HepG2 (cell line): ENCODE results near the gene WIZ. TPM values are rescaled to one million over a fixed set of nuclear protein-coding genes. Genes with fewer than 3 reads are reported as not detected.

Source experiments
- ATAC-seq: fragments of 200-7000 bp; cut with Tn5 transposase; 3 replicates; pipeline ENCODE4 v1.9.1; 2020; ENCODE audit warnings: mild to moderate bottlenecking, moderate library complexity
- BruUV-seq: library from RNA; stranded (reverse); fragments of 400-500 nt; replicated peaks from 2 replicates; lab custom pipeline; 2021; lab: Mats Ljungman, UMichigan
- CTCF ChIA-PET: fragments of 300-600 bp; formaldehyde crosslinking; extraction: SDS; loops from one replicate; lab custom pipeline; 2021; ENCODE audit warnings: low total read pairs, inconsistent platforms, low intra/inter-chr PET ratio; lab: Yijun Ruan, JAX
- POLR2A ChIA-PET: fragments of 350-600 bp; sonication (Branson Sonifier 250); formaldehyde crosslinking; loops from one replicate; lab custom pipeline; 2020; ENCODE audit warnings: antibody characterized with exemption, inconsistent platforms; lab: Yijun Ruan, JAX
- DNase-seq: peaks from one replicate; pipeline ENCODE4 v3.0.0-alpha.2; 2015; ENCODE audit warnings: low spot score
- FAIRE-seq: peaks from 3 replicates; lab custom pipeline; 2011; peaks lifted over from hg19 to GRCh38; lab: Jason Lieb, UNC
- H2AFZ ChIP-seq: one replicate; pipeline ENCODE4 v1.6.1; 2011; ENCODE audit warnings: low read length, inconsistent platforms
- H3K27ac ChIP-seq: fragments of 300-600 bp; 3 replicates; pipeline ENCODE4 v1.8.0; 2011; ENCODE audit warnings: mixed run types, mild to moderate bottlenecking, mixed read lengths, low read length, inconsistent platforms; ENCODE audit not compliant: insufficient read depth; ENCODE audit errors: extremely low read length
- H3K27me3 ChIP-seq, 2 experiments: fragments of 200-600 bp in 1 of 2; 2 replicates in 1 of 2; 3 replicates in 1 of 2; pipeline versions ENCODE4 v1.6.0 to v1.8.0; 2011; ENCODE audit warnings: low read length in 2 of 2, mild to moderate bottlenecking in 2 of 2, moderate library complexity in 2 of 2, inconsistent platforms in 1 of 2; ENCODE audit not compliant: insufficient read depth in 2 of 2, control insufficient read depth in 1 of 2
- H3K36me3 ChIP-seq, 2 experiments: fragments of 200-600 bp in 1 of 2; replicated peaks in 1 of 2; 2 replicates in 1 of 2; 3 replicates in 1 of 2; pipeline versions ENCODE4 v1.5.1 to v1.8.0; 2011; ENCODE audit warnings: low read length in 2 of 2, inconsistent platforms in 1 of 2; ENCODE audit not compliant: insufficient read depth in 2 of 2, control insufficient read depth in 1 of 2
- H3K4me1 ChIP-seq: 2 replicates; pipeline ENCODE4 v1.5.1; 2012; ENCODE audit warnings: low read length, inconsistent platforms; ENCODE audit not compliant: insufficient read depth
- H3K4me2 ChIP-seq: 2 replicates; pipeline ENCODE4 v1.6.0; 2011; ENCODE audit warnings: low read depth, low read length, inconsistent platforms
- H3K4me3 ChIP-seq, 3 experiments: fragments of 200-600 bp in 1 of 3; sonication (generic), shearing (Covaris generic) in 1 of 3; replicated peaks in 1 of 3; 2 replicates each; pipeline ENCODE4 v1.5.1; 2011 to 2016; ENCODE audit warnings: low read length in 3 of 3, inconsistent platforms in 2 of 3, low read depth in 2 of 3, mild to moderate bottlenecking in 2 of 3, control low read depth in 1 of 3, mixed read lengths in 1 of 3; ENCODE audit not compliant: insufficient read depth in 1 of 3
- H3K79me2 ChIP-seq: one replicate; pipeline ENCODE4 v1.6.1; 2011; ENCODE audit warnings: low read length, inconsistent platforms; ENCODE audit not compliant: insufficient read depth
- H3K9ac ChIP-seq: 2 replicates; pipeline ENCODE4 v1.6.0; 2011; ENCODE audit warnings: mild to moderate bottlenecking, low read depth, low read length, inconsistent platforms; ENCODE audit not compliant: insufficient read depth
- H3K9me3 ChIP-seq: 2 replicates; pipeline ENCODE4 v1.5.1; 2012; ENCODE audit warnings: mild to moderate bottlenecking, low read length
- H4K20me1 ChIP-seq: 2 replicates; pipeline ENCODE4 v1.6.0; 2011; ENCODE audit warnings: inconsistent platforms, mild to moderate bottlenecking, low read length, moderate library complexity; ENCODE audit not compliant: insufficient read depth
- GABPA ChIP-seq, 2 experiments: IDR thresholded peaks; 2 replicates each; pipeline ENCODE4 v1.6.1; 2011 to 2016; ENCODE audit warnings: low read depth in 2 of 2, low read length in 1 of 2, missing biosample characterization in 1 of 2, missing genetic modification characterization in 1 of 2
- PCBP1 ChIP-seq: fragments of 200-400 bp; formaldehyde crosslinking; IDR thresholded peaks from 2 replicates; pipeline ENCODE4 v1.6.1; 2017; ENCODE audit warnings: mild to moderate bottlenecking, low read depth, low read length, borderline replicate concordance
- RFXANK ChIP-seq: IDR thresholded peaks from 2 replicates; pipeline ENCODE4 v1.6.1; 2016
- ZFP1 ChIP-seq: IDR thresholded peaks from 2 replicates; pipeline ENCODE4 v1.6.1; 2016
- ZNF30 ChIP-seq: sonication (generic); formaldehyde crosslinking; IDR thresholded peaks from 2 replicates; pipeline ENCODE4 v1.5.0; 2020; ENCODE audit warnings: mild to moderate bottlenecking, missing genetic modification reagents
- ZNF33A ChIP-seq: sonication (generic); formaldehyde crosslinking; IDR thresholded peaks from 2 replicates; pipeline ENCODE4 v1.5.1; 2020; ENCODE audit warnings: missing genetic modification reagents, mild to moderate bottlenecking, moderate library complexity, borderline replicate concordance
- ZNF530 ChIP-seq: sonication (generic); formaldehyde crosslinking; IDR thresholded peaks from 2 replicates; pipeline ENCODE4 v1.5.0; 2020; ENCODE audit warnings: low read depth, mild to moderate bottlenecking, missing genetic modification reagents
- ZNF766 ChIP-seq: sonication (generic); formaldehyde crosslinking; IDR thresholded peaks from 2 replicates; pipeline ENCODE4 v1.5.0; 2020; ENCODE audit warnings: missing genetic modification reagents, borderline replicate concordance
- WGBS: methylation state at CpG from one replicate; pipeline ENCODE4 v1.1.6; 2017; ENCODE audit warnings: low lambda C conversion rate; 5-methylcytosine and 5-hydroxymethylcytosine counted together
- in situ Hi-C: cut with HindIII; loops from 2 replicates; pipeline ENCODE4 v1.10.0; 2017; ENCODE audit warnings: low pct_unique_long_range_greater_than_20kb; ENCODE audit not compliant: extremely low pct_ligation_motif_present
- intact Hi-C: fragments of 100-400 bp; cut with micrococcal nuclease; formaldehyde crosslinking; loops from one replicate; pipeline ENCODE4 v1.10.0; 2022; ENCODE audit not compliant: unreplicated experiment
- polyA plus RNA-seq, 8 experiments: library from polyadenylated mRNA; depleted of rRNA in 3 of 8; stranded (reverse) in 7 of 8; unstranded in 1 of 8; fragments of >200 nt; fragmentation: Illumina TruSeq in 4 of 8; extraction: Trizol in 4 of 8; gene quantifications; 2 replicates each; pipeline versions ENCODE4 v1.2.1 to v1.2.3, GENCODE V29; 2011 to 2016; ENCODE audit warnings: low read depth in 4 of 8, missing spikeins in 1 of 8, mixed read lengths in 1 of 8; ENCODE audit not compliant: insufficient read depth in 1 of 8
- total RNA-seq, 5 experiments: library from RNA; depleted of rRNA; stranded (reverse); fragments of >200 nt; fragmentation: Illumina TruSeq; extraction: Trizol; gene quantifications; 2 replicates each; pipeline ENCODE4 v1.2.3, GENCODE V29; 2016; ENCODE audit warnings: low read depth in 1 of 5
- TF ChIP-seq, protein P1 (sequence below): sonication (generic); formaldehyde crosslinking; IDR thresholded peaks from 2 replicates; pipeline ENCODE4 v1.5.0; 2020; ENCODE audit warnings: missing genetic modification reagents

The WIZ gene
- total and polyA plus RNA-seq, 2 of the 13 experiments (the other 11 are each of a cell fraction or from before 2014, with no cell fraction given): 4.7 to 4.8 TPM

DNA sequence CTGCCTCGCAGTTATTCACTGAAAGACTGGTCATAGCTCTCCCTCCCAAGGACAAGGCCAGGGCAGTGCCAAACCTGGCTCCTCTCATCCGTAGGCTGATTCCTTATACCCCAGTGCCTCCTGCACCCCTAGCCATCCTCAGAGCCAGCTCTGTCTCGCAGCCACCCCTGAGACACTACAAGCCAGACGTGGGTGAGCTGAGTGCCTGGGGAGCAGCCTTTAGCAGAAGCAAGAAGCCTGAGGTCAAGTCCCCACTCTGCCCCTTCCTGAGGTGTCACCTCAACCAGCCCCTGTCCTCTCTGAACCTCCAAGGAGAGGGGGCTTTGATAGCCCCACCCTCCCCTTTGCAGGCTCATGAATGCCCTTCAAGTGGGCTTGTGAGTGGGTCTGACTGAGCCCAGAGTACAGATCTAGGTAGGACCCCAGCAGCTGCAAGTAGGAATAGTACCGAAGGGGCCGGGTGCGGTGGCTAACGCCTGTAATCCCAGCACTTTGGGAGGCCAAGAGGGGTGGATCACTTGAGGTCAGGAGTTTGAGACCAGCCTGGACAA, 16.2 kb downstream of the WIZ start:
- no TSS peak for BruUV-seq
- in situ Hi-C loops (no loop called here), intact Hi-C loops (loop anchor here (5.0 kb wide), 1 partner anchor 124 kb away; no protein-coding TSS in a partner anchor)
- ATAC-seq: no peak
- TF ChIP-seq RFXANK (no peak), ZFP1 (no peak), ZNF766 (CRISPR knock-in tag) (no peak), ZNF30 (CRISPR knock-in tag) (no peak), ZNF530 (no peak), ZNF33A (CRISPR knock-in tag) (no peak), PCBP1 (no peak), GABPA (IDR thresholded peaks at IDR 0.05; ENCODE audit: low read depth, low read length) (no peak), GABPA (CRISPR knock-in tag; IDR thresholded peaks at IDR 0.05; ENCODE audit: low read depth) (no peak)
- TF ChIP-seq, protein P1, sequence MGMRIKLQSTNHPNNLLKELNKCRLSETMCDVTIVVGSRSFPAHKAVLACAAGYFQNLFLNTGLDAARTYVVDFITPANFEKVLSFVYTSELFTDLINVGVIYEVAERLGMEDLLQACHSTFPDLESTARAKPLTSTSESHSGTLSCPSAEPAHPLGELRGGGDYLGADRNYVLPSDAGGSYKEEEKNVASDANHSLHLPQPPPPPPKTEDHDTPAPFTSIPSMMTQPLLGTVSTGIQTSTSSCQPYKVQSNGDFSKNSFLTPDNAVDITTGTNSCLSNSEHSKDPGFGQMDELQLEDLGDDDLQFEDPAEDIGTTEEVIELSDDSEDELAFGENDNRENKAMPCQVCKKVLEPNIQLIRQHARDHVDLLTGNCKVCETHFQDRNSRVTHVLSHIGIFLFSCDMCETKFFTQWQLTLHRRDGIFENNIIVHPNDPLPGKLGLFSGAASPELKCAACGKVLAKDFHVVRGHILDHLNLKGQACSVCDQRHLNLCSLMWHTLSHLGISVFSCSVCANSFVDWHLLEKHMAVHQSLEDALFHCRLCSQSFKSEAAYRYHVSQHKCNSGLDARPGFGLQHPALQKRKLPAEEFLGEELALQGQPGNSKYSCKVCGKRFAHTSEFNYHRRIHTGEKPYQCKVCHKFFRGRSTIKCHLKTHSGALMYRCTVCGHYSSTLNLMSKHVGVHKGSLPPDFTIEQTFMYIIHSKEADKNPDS: no peak
- POLR2A ChIA-PET: interaction anchor here (1.4 to 2.4 kb wide), 4 partner anchors 15 to 118 kb away, joined by 3 to 34 read pairs (median 6); partner anchors contain the start of genes AKAP8 and AKAP8L
- Histone ChIP-seq H3K9ac (peak overlapping the region; percentile 77; the same call in 1 of the 2 replicates), H3K27ac (no peak overlapping the region), H3K9me3 (no peaks in the 10 kb centered on the region), H3K4me1 (peaks cover 46% of the 10 kb centered on the region), H4K20me1 (no peaks in the 10 kb centered on the region), H3K79me2 (peaks cover 24% of the 10 kb centered on the region), H3K4me3 (peak overlapping the region; percentile 64 to 88 (median 85); a peak in 4 of 6 replicates), H3K27me3 (no peaks in the 10 kb centered on the region; a peak in 2 of 5 replicates), H3K4me2 (peak overlapping the region; percentile 76), H2AFZ (no peak overlapping the region), H3K36me3 (peaks cover 2 to 4% of the 10 kb centered on the region in 2 experiments; a peak in 2 of 5 replicates)
- CTCF ChIA-PET: no interaction called here
- no peak for FAIRE-seq
- no peak for DNase-seq
- 65% methylated on average over 8 of the region's 8 CpGs for WGBS
